Prostate gland (tissue), 2 donors: ENCODE data around the gene TSPAN33. TPM values are rescaled to one million over a fixed set of nuclear protein-coding genes. Genes with fewer than 3 reads are reported as not detected.

Experiments used
- DNase-seq: peaks from one replicate; pipeline ENCODE4 v3.0.0-alpha.2; 2019; ENCODE audit warnings: low spot score
- H3K27ac ChIP-seq, 2 donors: fragments of 200-600 bp; sonication (generic); 2 replicates each; pipeline ENCODE4 v1.5.1; 2017 to 2019
- H3K27me3 ChIP-seq: fragments of 200-600 bp; sonication (generic); replicated peaks from 2 replicates; pipeline ENCODE4 v1.5.1; 2019; ENCODE audit not compliant: insufficient read depth
- H3K36me3 ChIP-seq, 2 donors: fragments of 200-600 bp; sonication (generic); 1 replicate in 1 of 2; 2 replicates in 1 of 2; pipeline versions ENCODE4 v1.5.1 to v1.8.1; 2017 to 2019
- H3K4me1 ChIP-seq: fragments of 200-600 bp; sonication (generic); replicated peaks from 2 replicates; pipeline ENCODE4 v1.5.1; 2019
- H3K4me3 ChIP-seq, 2 donors: fragments of 200-600 bp; sonication (generic); 2 replicates each; pipeline ENCODE4 v1.5.1; 2017 to 2019
- H3K9me3 ChIP-seq: fragments of 200-600 bp; sonication (generic); 2 replicates; pipeline ENCODE4 v1.5.1; 2017
- CTCF ChIP-seq, 4 experiments: fragments of 200-600 bp in 2 of 4; fragments of 450-650 bp in 2 of 4; sonication (generic) in 2 of 4; IDR thresholded peaks; 1 replicate in 3 of 4; 2 replicates in 1 of 4; pipeline ENCODE4 v1.5.1; 2016 to 2019; ENCODE audit warnings: antibody characterized with exemption in 4 of 4, mild to moderate bottlenecking in 2 of 4, moderate library complexity in 2 of 4
- POLR2A ChIP-seq: fragments of 450-650 bp; IDR thresholded peaks from one replicate; pipeline ENCODE4 v1.6.1; 2016; ENCODE audit warnings: antibody characterized with exemption, mild to moderate bottlenecking
- POLR2AphosphoS5 ChIP-seq: sonication (generic); formaldehyde crosslinking; IDR thresholded peaks from one replicate; pipeline ENCODE4 v1.6.1; 2017; ENCODE audit warnings: antibody characterized with exemption
- WGBS: methylation state at CpG from one replicate; pipeline ENCODE4 v1.1.5; 2018; 5-methylcytosine and 5-hydroxymethylcytosine counted together
- intact Hi-C: fragments of 100-400 bp; cut with DNase I; formaldehyde crosslinking; loops from one replicate; pipeline ENCODE4 v1.14.2; 2022
- total RNA-seq, 2 donors: library from RNA; depleted of rRNA; stranded (reverse); fragments of >200 nt; gene quantifications; one replicate each; pipeline ENCODE4 v1.1.0, GENCODE V29; 2016

The TSPAN33 gene
- total RNA-seq, result 10 to 100 TPM in 1 of 2 donors, 1 to 10 TPM in 1; 8.4 to 47.7 TPM

GRCh38 chr7:129144095-129144833 lies at the start of gene TSPAN33:
Gene TSPAN33 (plus strand): TSS chr7:129144707. CDS start chr7:129144981, 274 bp downstream.
- Histone ChIP-seq H3K27me3 (no peaks in the 10 kb centered on the region), H3K27ac (peak within 1 kb of the TSS in 1 of 2 donors; percentile 39), H3K4me3 (peak within 1 kb of the TSS; percentile 40 to 47), H3K36me3 (no peaks in the 10 kb centered on the region), H3K4me1 (peaks cover 2% of the 10 kb centered on the region), H3K9me3 (no peaks in the 10 kb centered on the region)
- DNase-seq, result peak; percentile 83
- intact Hi-C loops, result no loop called here
- TF ChIP-seq POLR2AphosphoS5, result peak; percentile 50
- TF ChIP-seq CTCF (IDR thresholded peaks at IDR 0.05), result no peak
- 2% methylated on average over 43 of the region's 43 CpGs for WGBS

GRCh38 chr7:129095258-129095657 lies 49.2 kb upstream of the TSPAN33 start:
- no peaks in the 10 kb centered on the region for H3K27me3 ChIP-seq
- TF ChIP-seq POLR2A, result no peak
- no peak for TF ChIP-seq CTCF (IDR thresholded peaks at IDR 0.05)
- no peak for TF ChIP-seq POLR2AphosphoS5

GRCh38 chr7:129098409-129099084 lies 46.0 kb upstream of the TSPAN33 start:
- no peak for TF ChIP-seq POLR2A
- no peak for TF ChIP-seq POLR2AphosphoS5
- TF ChIP-seq CTCF (IDR thresholded peaks at IDR 0.05), result no peak
- no peak for DNase-seq
- Histone ChIP-seq H3K9me3 (no peaks in the 10 kb centered on the region), H3K36me3 (no peaks in the 10 kb centered on the region), H3K27me3 (no peaks in the 10 kb centered on the region), H3K4me1 (no peaks in the 10 kb centered on the region), H3K27ac (no peak overlapping the region), H3K4me3 (no peak overlapping the region)
- 52% methylated on average over 8 of the region's 8 CpGs for WGBS
- intact Hi-C loops, result no loop called here

More at GRCh38 chr7:129095258-129095657, 49.2 kb upstream of the TSPAN33 start:
- WGBS, result 65% methylated on average over 6 of the region's 6 CpGs
- Histone ChIP-seq H3K4me1 (no peaks in the 10 kb centered on the region), H3K36me3 (no peaks in the 10 kb centered on the region), H3K4me3 (no peak overlapping the region), H3K9me3 (no peaks in the 10 kb centered on the region), H3K27ac (no peak overlapping the region)
- intact Hi-C loops, result no loop called here
- no peak for DNase-seq

- H3K36me3 ChIP-seq, result no peaks in the 10 kb centered on the region
- 30% methylated on average over 2 of the region's 2 CpGs for WGBS
- intact Hi-C loops, result no loop called here
- H3K27me3 ChIP-seq, result no peaks in the 10 kb centered on the region
- no peak for DNase-seq
- H3K27ac ChIP-seq, result no peak overlapping the region
- TF ChIP-seq POLR2A, result no peak
- no peak for TF ChIP-seq CTCF (IDR thresholded peaks at IDR 0.05)
- TF ChIP-seq POLR2AphosphoS5, result no peak
- H3K4me1 ChIP-seq, result no peaks in the 10 kb centered on the region
- no peaks in the 10 kb centered on the region for H3K9me3 ChIP-seq
- no peak overlapping the region for H3K4me3 ChIP-seq
Observed at GRCh38 chr7:129100827-129101166, 43.7 kb upstream of the TSPAN33 start.
